ENCODE results near the gene ARHGAP19.

ARHGAP19 gene

GRCh38 chr10:97228775-97229157, 63.7 kb downstream of the ARHGAP19 start:
- no peaks in the 10 kb centered on the region for H3K27me3 ChIP-seq (ENCODE audit: control insufficient read depth, insufficient read depth, low read length)
- TF ChIP-seq CTCF (IDR thresholded peaks at IDR 0.05): no peak
- H3K36me3 ChIP-seq (ENCODE audit: control insufficient read depth, insufficient read depth, low read length): no peaks in the 10 kb centered on the region

GRCh38 chr10:97228130-97228774, 64.2 kb downstream of the ARHGAP19 start:
- Histone ChIP-seq H3K4me1 (no peaks in the 10 kb centered on the region), H3K36me3 (ENCODE audit: control insufficient read depth, insufficient read depth, low read length) (no peaks in the 10 kb centered on the region), H3K27me3 (ENCODE audit: control insufficient read depth, insufficient read depth, low read length) (no peaks in the 10 kb centered on the region), H3K27ac (no peak overlapping the region), H2AFZ (no peak overlapping the region), H3K9me3 (ENCODE audit: control insufficient read depth, low read length) (no peaks in the 10 kb centered on the region), H3K4me3 (ENCODE audit: low read depth, low read length) (no peak overlapping the region), H3K79me2 (no peaks in the 10 kb centered on the region), H3K9ac (no peak overlapping the region), H3K4me2 (ENCODE audit: low read length) (no peak overlapping the region)
- TF ChIP-seq CTCF (IDR thresholded peaks at IDR 0.05): no peak

More at GRCh38 chr10:97228775-97229157, 63.7 kb downstream of the ARHGAP19 start:
- Histone ChIP-seq H3K27ac (no peak overlapping the region), H3K4me2 (ENCODE audit: low read length) (no peak overlapping the region), H3K4me3 (ENCODE audit: low read depth, low read length) (no peak overlapping the region), H3K9ac (no peak overlapping the region), H2AFZ (no peak overlapping the region), H3K4me1 (no peaks in the 10 kb centered on the region), H3K79me2 (no peaks in the 10 kb centered on the region), H3K9me3 (ENCODE audit: control insufficient read depth, low read length) (no peaks in the 10 kb centered on the region)

- H3K36me3 ChIP-seq (ENCODE audit: control insufficient read depth, insufficient read depth, low read length): no peaks in the 10 kb centered on the region
These were observed 66.0 kb downstream of the ARHGAP19 start for GRCh38 chr10:97226398-97226797.

GRCh38 chr10:97224483-97225435, 67.7 kb downstream of the ARHGAP19 start:
- Histone ChIP-seq H3K4me1 (no peaks in the 10 kb centered on the region), H2AFZ (no peak overlapping the region), H3K9ac (no peak overlapping the region), H3K4me2 (ENCODE audit: low read length) (no peak overlapping the region), H3K27ac (no peak overlapping the region), H3K36me3 (ENCODE audit: control insufficient read depth, insufficient read depth, low read length) (no peaks in the 10 kb centered on the region), H3K4me3 (ENCODE audit: low read depth, low read length) (no peak overlapping the region), H3K27me3 (ENCODE audit: control insufficient read depth, insufficient read depth, low read length) (no peaks in the 10 kb centered on the region), H3K79me2 (no peaks in the 10 kb centered on the region), H3K9me3 (ENCODE audit: control insufficient read depth, low read length) (no peaks in the 10 kb centered on the region)
- no peak for TF ChIP-seq CTCF (IDR thresholded peaks at IDR 0.05)

More at GRCh38 chr10:97226398-97226797, 66.0 kb downstream of the ARHGAP19 start:
- Histone ChIP-seq H3K4me1 (no peaks in the 10 kb centered on the region), H3K27me3 (ENCODE audit: control insufficient read depth, insufficient read depth, low read length) (no peaks in the 10 kb centered on the region), H3K27ac (no peak overlapping the region), H3K9ac (no peak overlapping the region), H3K4me3 (ENCODE audit: low read depth, low read length) (no peak overlapping the region), H3K9me3 (ENCODE audit: control insufficient read depth, low read length) (no peaks in the 10 kb centered on the region), H3K79me2 (no peaks in the 10 kb centered on the region), H2AFZ (no peak overlapping the region), H3K4me2 (ENCODE audit: low read length) (no peak overlapping the region)
- no peak for TF ChIP-seq CTCF (IDR thresholded peaks at IDR 0.05)

All from parathyroid adenoma (tissue), 2 donors.